ENCODE data around the gene ZNF561.
"Not testable (repeated sequence)": the region's sequence is repeated elsewhere in the genome, so short reads cannot be mapped to it uniquely, and the experiment has no call there.

The ZNF561 gene

DNA sequence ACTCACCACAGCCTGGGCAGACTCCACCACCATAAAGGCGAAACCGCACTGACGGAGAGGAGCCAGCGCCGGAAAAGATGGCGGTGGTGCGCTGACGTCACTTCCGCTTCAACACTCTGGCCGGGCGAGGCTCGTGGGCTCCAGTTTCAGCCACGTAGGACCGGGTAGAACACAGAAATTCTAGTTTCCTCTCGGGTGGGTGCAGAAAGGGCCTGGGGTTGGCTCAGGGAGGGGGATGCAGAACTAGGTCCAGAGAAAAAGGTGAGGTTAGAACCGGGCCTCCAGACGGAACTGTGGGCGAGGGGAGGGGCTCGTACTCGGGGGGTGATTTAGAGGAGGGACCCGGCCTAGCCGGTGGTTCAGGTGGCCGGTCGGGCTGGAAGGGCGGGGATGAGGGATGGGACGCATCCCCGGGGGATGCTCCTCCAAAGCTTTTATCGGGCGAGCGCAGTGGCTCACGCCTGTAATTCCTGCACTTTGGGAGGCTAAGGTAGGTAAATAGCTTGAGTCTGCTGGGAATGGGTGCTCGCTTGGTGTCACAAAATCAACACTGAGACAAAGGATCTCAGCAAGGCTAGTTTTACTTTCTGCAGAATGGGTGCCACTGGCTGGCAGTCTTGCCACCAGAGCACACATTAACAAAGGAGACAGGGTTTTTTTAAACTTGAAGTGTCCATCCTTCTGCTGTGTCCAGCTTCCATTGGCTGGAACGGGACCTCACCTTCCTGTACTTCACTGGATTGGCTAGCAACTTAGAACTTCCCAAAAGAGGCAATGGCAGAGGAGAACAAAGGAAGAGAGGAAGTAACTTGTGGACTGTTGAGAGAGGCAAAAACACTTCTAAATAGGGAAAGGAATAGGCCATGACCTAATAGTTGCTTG, at the start of gene ZNF561:
TSS of gene ZNF561 (minus strand) at position 77 of the 882 bp plus-strand sequence. CDS start 1,776 bp downstream, outside the sequence.
- FAIRE-seq (no peak), DNase-seq (ENCODE audit: insufficient read length, low spot score) (peak; percentile 47)
- TF ChIP-seq, protein P1, sequence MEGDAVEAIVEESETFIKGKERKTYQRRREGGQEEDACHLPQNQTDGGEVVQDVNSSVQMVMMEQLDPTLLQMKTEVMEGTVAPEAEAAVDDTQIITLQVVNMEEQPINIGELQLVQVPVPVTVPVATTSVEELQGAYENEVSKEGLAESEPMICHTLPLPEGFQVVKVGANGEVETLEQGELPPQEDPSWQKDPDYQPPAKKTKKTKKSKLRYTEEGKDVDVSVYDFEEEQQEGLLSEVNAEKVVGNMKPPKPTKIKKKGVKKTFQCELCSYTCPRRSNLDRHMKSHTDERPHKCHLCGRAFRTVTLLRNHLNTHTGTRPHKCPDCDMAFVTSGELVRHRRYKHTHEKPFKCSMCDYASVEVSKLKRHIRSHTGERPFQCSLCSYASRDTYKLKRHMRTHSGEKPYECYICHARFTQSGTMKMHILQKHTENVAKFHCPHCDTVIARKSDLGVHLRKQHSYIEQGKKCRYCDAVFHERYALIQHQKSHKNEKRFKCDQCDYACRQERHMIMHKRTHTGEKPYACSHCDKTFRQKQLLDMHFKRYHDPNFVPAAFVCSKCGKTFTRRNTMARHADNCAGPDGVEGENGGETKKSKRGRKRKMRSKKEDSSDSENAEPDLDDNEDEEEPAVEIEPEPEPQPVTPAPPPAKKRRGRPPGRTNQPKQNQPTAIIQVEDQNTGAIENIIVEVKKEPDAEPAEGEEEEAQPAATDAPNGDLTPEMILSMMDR (IDR thresholded peaks at IDR 0.05; ENCODE audit: insufficient read depth, missing control alignments) = no peak

DNA sequence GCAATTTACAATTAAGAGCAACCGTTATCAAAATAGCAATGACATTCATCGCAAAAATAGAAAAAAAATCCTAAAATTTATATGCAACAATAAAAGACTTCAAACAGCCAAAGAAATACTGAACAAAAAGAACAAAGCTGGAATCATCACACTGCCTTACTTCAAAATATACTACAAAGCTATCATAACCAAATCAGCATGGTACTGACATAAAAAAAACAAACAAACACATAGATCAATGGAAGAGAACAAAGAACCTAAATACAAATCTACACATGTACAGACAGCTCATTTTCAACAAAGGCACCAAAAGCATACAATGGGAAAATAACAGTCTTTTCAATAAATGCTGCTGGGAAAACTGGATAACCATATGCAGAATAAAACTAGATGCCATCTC, 47.5 kb upstream of the ZNF561 start:
- FAIRE-seq (no peak), DNase-seq (ENCODE audit: insufficient read length, low spot score) (no peak)
- TF ChIP-seq, protein P1 (IDR thresholded peaks at IDR 0.05; ENCODE audit: insufficient read depth, missing control alignments) = no peak

GRCh38 chr19:9667898-9668297, 46.9 kb upstream of the ZNF561 start:
- FAIRE-seq = no peak
- no peak for DNase-seq (ENCODE audit: insufficient read length, low spot score)
- TF ChIP-seq, protein P1 (IDR thresholded peaks at IDR 0.05; ENCODE audit: insufficient read depth, missing control alignments) = no peak

- no peak for DNase-seq (ENCODE audit: insufficient read length, low spot score)
- TF ChIP-seq, protein P1 (IDR thresholded peaks at IDR 0.05; ENCODE audit: insufficient read depth, missing control alignments) = no peak
- FAIRE-seq = no peak
Measured at GRCh38 chr19:9658769-9659168, 37.7 kb upstream of the ZNF561 start.

DNA sequence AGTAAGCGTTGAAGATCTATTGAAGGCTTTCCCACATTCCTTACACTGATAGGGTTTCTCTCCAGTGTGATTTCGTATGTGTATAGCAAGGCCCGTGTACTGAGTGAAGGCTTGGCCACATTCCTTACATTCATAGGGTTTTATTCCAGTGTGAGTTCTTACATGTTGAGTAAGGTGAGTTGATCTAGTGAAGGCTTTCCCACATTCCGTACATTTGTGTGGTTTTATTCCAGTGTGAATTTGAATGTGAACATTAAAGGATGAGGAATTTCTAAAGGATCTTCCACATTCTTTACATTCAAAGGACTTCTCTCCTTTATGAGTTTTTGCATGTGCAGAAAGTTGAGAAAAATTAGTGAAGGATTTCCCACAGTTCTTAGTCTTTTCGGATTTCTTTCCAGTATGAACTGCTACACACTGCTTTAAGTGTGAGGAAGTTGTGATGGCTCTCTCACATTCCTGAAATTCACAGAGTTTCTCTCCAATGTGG, 32.1 kb upstream of the ZNF561 start:
- not testable (repeated sequence) for DNase-seq (ENCODE audit: insufficient read length, low spot score); FAIRE-seq

- not testable (repeated sequence) for DNase-seq (ENCODE audit: insufficient read length, low spot score); FAIRE-seq
Measured at GRCh38 chr19:9651464-9651863, 30.4 kb upstream of the ZNF561 start.

GRCh38 chr19:9650345-9650744, 29.3 kb upstream of the ZNF561 start:
- FAIRE-seq (no peak), DNase-seq (ENCODE audit: insufficient read length, low spot score) (no peak)
- TF ChIP-seq, protein P1 (IDR thresholded peaks at IDR 0.05; ENCODE audit: insufficient read depth, missing control alignments) = no peak

GRCh38 chr19:9645472-9645871, 24.4 kb upstream of the ZNF561 start:
- DNase-seq (ENCODE audit: insufficient read length, low spot score) (no peak), FAIRE-seq (no peak)
- TF ChIP-seq, protein P1 (IDR thresholded peaks at IDR 0.05; ENCODE audit: insufficient read depth, missing control alignments) = no peak

Measured in D721Med (cell line).